Epidermal melanocyte (primary cell): ENCODE results near the gene AHNAK2.
"Not testable (repeated sequence)": the region's sequence is repeated elsewhere in the genome, so short reads cannot be mapped to it uniquely, and the experiment has no call there.

Experiments
- DNase-seq: peaks from one replicate; pipeline ENCODE4 v3.0.0; 2011; ENCODE audit warnings: low spot score; ENCODE audit not compliant: insufficient read length

The AHNAK2 gene

DNA sequence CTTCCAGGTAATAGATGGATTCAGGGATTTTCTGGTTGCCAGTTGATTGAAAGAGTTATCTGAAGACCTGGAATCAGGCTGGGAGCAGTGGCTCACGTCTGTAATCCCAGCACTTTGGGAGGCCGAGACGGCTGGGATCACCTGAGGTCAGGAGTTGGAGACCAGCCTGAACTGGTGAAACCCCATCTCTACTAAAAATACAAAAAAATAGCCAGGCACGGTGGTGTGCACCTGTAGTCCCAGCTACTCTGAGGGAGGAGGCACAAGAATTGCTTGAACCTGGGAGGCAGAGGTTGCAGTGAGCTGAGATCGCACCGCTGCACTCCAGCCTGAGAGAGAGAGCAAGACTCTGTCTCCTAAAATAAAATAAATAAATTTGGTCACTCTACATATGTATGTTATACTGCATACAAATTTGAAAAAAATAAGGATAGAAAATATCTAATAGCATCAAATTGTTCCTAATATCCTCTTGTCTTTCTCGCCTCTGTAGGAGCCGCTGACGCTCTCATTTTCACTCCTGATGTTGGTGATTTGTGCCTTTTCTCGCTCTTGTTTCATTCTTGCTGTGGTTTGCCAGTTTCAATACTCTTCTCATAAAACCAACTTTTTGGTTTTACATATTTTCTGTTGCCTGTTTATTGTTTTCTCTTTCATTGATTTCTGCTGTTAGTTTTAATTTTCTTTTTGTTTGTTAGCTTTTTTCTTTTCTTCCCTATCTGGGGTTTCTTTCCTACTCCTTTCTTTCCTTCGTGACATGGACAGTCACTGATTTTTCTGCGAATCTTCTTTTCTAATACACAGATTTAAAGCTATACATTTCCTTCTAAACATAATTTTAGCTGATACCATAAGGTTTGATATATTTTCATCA lies 77.3 kb downstream of the AHNAK2 start:
- no peak for DNase-seq

DNA sequence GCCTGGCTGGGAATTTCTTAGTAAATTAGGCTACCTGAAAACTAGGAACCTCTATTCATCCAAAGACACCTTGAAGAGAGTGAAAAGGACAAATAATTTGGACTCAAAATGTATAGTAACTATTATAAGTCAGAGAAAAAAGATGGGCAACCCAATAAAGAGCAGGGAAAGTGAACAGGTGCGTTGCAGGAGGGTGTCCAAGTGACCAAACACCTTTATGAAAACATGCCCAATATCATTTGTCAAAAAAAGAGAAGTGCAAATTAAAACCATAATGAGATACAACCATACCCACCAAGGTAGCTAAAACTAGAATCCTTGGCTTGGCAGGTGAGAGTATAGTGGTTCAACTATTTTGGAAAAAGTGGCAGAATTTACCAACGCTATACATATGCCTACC lies 78.4 kb downstream of the AHNAK2 start:
- no peak for DNase-seq

DNA sequence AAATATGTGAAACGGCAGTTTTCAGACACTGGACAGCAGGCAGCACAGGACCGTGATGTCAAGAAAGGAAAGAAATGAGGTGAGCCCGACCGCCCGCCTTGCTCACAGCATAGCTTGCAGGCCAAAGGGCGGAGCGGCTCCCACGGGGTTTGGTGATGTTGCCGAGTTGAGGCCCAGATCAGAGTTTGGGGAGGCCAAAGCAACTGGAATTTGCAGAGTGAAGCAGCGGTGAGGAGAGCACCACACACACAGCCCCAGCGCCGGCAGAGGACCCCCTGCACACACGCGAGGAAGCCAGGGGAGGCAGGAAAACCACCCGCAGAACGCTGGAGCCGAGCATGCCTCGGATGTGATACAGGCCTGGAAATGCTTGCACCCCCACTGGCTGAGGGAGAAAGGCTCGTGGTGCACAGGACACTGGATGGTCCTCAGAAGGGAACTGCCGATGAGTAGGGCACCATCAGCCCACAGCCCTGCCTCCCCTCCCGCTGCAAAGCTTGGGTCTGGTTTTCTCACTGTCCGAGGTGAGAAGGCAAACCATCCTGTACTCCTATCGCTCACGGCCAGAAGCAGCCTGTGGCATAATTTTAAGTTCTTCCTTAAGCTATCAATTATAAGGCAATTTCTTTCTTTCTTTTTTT lies 79.2 kb downstream of the AHNAK2 start:
- no peak for DNase-seq

DNA sequence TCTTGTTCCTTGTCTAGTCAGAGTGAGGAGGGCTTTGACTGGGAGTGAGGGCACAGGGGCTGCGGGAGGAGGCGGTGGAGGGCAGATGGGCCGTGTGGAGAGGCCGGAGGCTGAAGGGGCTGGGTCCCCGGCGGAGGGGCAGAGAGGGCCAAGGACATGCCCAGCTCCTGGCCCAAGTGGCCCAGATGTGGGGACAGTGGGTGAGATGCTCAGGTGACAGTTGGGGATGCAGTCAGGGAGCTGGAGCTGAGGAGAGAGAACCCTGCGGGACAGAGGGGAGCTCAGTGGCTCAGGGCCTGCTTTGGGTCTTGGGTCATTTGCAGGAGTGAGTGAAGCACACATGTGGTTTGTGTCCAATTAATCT lies 80.0 kb downstream of the AHNAK2 start:
- DNase-seq = no peak

DNA sequence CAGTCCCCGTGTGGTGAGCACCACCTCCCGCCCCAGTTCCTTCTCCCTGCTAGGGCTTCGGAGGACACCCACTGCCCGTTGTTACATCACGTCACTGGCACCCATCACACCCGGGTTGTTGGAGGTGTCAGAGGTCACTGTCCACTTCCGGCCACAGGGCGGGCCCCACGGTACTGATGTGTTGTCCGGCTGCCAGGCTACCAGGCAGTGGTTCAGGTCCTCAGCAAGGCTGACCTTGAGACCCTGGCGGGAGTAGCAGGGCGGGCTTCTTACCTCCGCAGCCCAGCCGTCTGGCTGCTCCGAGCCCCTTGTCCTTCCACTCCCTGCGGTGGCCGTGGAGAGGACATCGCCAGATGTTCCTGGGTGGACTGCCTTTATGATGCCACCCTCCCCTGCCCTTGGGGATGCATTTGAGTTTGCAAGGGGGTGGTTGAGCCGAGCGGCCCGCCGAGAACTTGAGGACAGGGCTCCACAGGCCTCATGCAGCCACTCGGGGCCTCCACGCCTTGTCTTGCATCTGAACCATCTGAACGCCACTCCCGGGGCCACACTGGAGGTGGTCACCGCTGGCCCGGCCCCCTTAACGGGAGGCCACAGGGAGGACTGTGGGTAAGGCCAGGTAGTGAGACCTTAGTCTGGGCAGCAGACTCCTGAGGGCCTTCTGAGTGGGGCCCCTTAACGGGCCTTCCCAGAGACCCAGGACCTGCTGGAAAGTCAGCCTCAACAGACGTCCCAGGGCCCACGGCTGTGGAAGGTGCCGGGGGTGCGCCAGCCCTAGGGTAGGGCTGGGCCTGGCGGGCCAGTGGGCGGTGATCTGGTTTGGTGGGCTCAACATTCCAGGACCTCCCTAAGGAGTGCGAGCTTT lies 80.6 kb downstream of the AHNAK2 start:
- no peak for DNase-seq

DNA sequence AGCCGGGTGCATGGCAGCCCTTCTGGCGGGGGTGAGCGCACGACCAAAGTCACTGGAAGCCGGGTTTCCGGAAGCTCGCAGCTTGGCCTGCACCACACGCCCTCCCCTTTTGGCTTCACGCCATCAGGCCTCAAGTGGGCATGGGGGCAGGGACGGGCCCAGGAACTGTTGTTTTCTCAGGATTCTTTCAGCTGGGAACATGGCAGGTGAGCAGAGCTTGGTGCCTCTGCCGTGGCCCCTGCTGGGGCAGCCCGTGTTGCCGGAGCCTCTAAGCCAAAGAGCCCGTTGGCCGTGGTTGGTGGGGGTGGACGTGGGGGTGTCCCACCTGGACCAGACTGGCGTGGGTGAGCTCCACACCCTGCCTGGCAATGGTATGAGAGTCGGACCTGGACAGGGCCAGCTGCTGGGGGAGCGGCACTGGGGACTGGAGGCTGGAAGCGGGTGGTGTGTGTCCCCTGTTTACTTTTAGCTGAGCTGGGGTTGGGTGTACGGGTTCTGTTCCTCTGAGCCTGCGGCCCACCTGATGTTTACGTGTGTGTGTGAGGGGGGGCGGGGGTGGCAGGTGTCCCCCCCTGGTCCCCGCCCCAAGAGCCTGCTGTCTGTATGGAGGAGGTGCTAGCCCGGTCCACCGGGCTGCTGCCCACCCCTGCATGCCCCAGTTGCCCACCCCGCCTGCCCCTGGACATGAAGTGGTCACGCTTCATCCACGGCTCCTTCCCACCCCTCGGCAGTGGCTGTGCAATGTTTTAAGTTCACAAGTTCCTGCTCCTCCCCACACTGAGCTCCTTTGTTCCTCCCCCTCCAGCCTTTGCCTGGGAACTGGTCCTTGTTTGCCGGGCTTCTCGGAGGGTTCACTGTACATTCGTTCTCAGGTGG lies 82.2 kb downstream of the AHNAK2 start:
- DNase-seq = no peak

DNA sequence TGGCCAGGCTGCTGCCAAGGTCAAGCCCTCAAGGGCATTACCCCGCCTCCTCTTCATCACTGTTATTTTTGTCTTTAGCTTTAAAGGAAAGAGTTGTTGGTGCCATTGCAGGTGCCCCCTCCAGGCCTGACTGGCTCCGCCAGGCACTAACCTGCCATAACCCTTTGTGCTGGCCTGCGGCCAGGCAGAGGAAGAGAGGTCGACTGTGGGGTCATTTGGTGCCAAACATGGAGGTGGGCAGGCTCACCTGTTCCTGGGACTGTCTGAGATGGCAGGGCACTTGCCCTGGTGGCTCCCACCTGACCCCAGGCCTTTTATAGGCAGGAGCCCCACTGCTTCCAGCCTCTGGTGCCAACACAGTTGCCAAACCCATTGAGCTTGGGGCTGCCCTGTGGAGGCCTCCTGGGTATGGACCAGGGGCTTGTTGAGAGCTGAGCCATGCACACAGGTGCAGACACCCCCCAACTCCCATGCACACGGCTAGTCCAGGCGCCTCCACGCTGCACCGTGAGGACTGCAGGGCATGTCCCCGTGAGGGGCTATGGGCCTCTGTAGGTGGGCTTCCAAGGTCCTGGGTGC lies 82.9 kb downstream of the AHNAK2 start:
- no peak for DNase-seq

DNA sequence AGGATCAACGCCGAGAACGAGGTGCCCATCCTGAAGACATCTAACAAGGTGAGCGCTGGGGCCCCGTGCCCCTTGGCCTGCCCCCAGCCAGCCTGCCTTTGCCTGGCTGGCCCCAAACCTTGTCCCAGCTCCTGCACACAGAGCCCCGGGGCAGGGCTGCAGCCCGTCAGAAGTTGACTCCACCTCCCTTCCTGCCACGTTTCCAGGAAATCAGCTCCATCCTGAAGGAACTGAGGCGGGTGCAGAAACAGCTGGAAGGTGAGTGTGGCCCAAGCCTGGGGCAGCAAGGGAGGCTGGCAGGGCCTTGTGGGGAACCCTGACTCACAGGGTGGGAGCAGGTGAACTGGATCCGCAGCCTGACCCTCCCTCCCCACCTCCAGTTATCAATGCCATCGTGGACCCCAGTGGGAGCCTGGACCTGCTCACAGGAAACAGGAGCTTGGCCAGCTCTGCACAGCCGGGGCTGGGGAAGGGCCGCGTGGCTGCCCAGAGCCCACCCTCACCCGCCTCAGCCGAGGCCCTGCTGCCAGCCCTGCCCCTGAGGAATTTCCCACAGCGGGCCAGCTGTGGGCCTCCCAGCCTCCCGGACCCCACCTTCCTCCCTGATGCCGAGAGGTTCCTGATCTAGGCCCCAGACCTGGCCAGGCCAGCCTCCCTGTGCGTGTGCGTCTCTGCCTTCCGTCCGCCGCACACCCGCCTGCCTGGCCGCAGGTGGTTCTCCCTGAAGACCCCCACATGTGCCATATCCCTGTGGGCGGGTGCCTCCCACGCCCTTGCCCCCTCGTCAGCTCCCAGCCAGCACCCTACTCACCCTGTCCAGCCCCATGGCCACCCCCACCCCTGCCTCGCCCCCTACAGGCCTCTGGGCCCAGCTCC lies 83.6 kb downstream of the AHNAK2 start:
- DNase-seq = no peak

DNA sequence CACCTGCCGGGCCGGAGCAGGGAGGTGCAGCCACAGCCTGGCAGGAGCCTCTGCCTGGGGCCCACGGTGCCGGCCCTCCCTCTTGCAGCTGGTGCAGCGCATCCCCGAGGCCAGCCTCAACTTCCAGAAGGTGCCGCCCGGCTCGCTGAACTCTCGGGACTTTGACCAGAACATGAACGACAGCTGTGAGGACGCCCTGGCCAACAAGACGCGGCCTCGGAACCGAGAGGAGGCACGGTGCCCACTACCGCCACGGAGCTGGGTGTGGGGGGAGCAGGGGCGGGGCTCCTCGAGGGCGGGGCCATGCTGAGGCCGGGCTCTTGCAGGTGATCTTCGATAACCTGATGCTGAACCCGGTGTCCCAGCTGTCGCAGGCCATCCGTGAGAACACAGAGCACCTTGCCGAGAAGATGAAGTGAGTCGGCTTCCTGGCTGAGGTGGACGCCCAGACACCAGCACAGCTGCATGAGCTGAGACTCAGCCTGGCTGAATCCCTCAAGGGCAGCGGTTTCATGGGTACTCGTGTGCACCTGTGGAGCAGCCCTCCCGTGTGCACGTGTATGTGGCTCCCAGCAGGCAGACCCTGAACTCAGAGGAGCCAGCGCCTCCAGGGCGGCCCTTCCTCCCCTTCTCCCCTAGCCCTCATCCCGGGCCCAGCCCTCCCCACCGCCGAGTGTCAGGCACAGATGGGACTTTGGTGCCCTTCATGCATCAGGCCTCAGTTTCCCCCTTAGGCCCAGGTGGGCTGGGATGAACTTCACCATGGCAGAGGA lies 84.6 kb downstream of the AHNAK2 start:
- DNase-seq = no peak

DNA sequence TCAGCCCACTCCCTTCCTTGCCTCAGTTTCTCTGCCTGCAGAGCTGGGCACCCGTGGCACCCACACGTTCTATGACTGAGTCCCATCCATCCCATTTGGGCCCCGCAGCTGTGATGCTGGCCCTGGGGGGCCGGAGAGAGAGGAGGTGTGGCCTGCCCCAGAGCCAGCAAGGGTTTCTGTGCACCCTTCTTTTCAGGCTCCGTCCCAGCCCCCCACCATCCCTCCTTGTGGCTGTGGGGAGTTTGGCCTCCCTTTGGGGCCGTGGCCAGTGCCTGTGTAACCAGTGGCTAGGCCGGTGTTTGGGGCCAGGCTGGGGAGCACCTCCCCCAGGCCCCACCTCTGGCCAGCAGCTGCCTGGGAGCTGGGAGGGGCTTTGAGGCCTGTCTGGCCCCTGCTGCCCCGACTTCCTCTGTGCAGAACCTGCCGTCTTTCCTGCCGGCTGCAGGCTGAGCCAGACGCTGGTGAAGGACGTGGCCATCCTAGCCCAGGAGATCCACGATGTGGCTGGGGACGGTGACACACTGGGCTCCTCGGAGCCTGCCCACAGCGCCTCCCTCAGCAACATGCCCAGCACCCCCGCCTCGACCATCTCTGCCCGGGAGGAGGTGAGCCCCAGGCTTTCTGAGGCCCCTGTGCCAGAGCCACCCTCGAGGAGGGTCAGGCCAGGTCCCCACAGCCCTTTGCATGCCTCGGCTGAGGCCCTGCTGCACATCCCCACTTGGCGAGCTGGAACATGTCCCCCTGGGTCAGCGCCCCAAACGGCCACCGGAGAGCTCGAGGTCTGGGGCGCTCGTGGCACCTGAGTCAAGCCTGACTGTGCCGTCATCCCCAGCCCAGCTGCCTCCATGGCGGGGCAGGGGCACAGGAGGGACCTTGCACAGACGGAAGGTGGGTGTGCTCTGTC lies 85.4 kb downstream of the AHNAK2 start:
- DNase-seq = no peak

DNA sequence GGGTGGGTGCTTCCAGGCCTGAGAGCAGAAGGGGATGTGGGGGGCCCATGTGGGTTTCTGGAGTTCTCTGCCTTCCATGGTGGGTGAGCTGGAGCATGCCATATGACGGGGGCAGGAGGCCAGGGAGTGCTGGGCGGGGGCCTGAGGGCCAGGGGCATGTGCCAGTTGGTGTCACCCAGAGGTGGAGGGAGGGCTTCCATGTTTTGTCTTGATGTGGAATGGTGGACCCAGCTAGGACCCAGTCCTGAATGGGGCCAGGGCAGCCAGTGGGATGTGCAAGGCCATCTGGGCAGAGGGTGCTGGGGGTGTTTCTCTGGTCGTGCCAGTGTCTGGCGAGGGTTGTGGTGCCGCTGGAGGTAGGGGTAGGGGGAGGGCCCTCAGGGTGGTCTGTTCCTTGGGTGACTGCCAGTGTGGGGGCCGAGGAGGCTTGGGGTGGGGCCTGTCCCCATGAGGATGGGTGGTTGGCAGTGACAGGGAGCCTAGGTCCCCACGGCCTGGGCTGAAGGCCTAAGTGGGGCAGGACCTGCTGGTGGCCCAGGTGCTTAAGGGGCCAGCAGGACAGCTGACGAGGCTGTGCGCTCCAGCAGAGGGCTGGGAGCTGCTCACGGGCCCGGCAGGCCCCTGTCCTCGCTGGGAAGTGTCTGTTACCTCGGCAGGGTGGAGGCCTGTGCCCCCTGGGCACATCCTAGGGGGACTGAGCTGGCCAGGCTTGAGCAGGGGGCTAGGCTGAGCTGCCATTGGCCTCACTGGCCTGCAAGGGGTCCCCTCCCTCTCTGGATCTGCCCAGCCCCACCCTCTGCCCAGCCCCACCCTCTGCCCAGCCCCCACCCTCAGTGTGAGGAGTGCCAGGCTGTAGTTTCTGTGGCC lies 86.3 kb downstream of the AHNAK2 start:
- DNase-seq = no peak

DNA sequence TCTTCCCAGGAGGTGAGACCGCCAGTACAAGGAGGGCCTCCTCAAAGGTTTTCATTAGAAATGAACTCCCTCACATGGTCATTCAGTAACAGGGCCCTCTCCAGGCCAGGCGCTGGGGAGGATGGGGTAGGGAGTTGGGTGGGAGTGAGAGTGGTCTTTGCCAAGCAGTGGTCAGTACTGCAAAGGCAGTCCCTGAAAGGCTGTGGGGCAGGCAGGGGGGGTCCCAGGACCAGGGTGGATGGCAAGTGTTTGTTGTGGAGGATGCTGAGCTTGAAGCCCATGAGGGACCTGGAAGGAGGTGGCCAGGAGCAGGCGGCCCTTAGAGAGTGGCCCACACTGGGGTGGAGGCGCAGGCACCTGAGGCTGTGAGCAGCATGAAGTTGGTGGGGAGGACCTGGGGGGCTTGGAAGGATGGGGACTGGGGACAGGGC lies 87.0 kb downstream of the AHNAK2 start:
- no peak for DNase-seq

DNA sequence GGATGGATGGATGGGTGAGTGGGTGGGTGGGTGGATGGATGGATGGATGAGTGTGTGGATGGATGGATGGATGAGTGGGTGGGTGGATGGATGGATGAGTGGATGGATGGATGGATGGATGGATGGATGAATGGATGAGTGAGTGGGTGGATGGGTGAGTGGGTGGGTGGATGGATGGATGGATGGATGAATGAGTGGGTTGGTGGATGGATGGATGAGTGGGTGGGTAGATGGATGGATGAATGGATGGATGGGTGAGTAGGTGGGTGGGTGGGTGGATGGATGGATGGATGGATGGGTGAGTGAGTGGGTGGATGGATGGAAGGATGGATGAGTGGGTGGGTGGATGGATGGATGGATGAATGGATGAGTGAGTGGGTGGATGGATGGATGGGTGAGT lies 87.9 kb downstream of the AHNAK2 start:
- DNase-seq = not testable (repeated sequence)

DNA sequence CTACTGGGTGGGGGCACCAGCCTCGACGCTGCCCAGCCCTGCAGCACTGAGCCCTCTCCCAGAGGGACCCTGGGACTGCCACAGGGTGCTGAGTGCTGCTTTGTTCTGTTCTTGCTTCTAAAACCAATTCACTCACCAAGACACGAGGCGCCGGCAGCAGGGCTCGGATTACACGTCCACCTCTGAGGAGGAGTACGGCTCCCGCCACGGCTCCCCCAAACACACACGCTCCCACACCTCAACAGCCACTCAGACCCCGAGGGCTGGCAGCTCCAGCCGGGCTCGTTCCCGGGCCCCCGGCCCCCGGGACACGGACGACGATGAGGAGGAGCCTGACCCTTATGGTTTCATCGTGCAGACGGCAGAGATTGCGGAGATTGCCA lies 88.8 kb downstream of the AHNAK2 start:
- DNase-seq = no peak

DNA sequence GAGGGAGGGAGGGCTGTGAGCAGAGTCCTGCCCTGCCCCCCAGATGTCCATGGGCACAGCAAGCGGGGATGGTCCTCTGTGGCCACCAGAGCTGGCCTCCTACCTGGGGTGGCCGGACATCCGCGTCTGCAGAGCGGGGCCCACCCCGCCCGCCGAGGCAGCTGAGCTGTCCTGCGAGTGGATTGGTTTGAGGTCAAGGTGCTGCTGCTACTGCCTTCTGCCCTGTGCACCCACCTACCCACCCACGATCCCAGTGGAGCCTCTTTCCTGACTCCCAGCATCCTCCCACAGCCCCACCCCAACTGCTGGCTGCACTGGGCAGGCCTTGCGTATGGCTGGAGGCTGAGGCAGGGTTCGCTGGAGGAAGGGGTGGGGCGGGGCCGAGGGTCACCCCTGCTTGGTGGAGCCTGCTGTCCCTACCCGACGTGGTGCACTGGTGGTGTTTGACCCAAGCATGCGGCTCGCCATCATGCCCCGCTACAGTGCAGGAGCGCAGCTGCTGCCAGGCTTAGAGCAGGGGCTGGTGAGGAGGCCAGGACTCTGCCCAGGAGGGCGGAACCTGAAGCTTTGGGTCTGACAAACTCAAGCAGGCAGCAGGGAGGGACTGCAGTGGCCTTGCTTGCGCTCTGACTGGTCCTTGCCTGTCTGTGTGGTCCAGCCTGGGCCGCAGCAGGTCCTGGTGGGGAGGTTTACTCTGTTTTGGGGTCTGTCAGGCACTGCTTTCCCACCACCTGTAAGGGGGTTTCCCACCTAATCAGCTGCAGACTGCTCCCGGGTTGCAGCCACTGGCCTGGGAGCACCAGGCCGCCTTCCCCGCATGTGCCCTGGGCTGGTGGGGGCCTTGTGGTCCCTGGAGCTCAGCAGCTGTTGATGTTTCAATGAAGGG lies 89.4 kb downstream of the AHNAK2 start:
- no peak for DNase-seq
